Breast epithelium (tissue), 3 donors: ENCODE results near the gene DRD4.
"Not testable (repeated sequence)": the region's sequence is repeated elsewhere in the genome, so short reads cannot be mapped to it uniquely, and the experiment has no call there.

Source experiments
- POLR2A ChIP-seq: fragments of 450-650 bp; IDR thresholded peaks from one replicate; pipeline ENCODE4 v1.6.1; 2016; ENCODE audit warnings: antibody characterized with exemption, mild to moderate bottlenecking, moderate library complexity
- POLR2AphosphoS5 ChIP-seq, 3 donors: sonication (generic); formaldehyde crosslinking; IDR thresholded peaks; one replicate each; pipeline ENCODE4 v1.6.1; 2017; ENCODE audit warnings: antibody characterized with exemption in 3 of 3
- TF ChIP-seq, protein P1 (sequence below), 3 donors: fragments of 450-650 bp; IDR thresholded peaks; one replicate each; pipeline ENCODE4 v1.5.1; 2016 to 2017; ENCODE audit warnings: antibody characterized with exemption in 3 of 3, mild to moderate bottlenecking in 3 of 3, moderate library complexity in 3 of 3

- TF ChIP-seq POLR2A; POLR2AphosphoS5 (IDR thresholded peaks at IDR 0.05): not testable (repeated sequence)
- TF ChIP-seq, protein P1, sequence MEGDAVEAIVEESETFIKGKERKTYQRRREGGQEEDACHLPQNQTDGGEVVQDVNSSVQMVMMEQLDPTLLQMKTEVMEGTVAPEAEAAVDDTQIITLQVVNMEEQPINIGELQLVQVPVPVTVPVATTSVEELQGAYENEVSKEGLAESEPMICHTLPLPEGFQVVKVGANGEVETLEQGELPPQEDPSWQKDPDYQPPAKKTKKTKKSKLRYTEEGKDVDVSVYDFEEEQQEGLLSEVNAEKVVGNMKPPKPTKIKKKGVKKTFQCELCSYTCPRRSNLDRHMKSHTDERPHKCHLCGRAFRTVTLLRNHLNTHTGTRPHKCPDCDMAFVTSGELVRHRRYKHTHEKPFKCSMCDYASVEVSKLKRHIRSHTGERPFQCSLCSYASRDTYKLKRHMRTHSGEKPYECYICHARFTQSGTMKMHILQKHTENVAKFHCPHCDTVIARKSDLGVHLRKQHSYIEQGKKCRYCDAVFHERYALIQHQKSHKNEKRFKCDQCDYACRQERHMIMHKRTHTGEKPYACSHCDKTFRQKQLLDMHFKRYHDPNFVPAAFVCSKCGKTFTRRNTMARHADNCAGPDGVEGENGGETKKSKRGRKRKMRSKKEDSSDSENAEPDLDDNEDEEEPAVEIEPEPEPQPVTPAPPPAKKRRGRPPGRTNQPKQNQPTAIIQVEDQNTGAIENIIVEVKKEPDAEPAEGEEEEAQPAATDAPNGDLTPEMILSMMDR (IDR thresholded peaks at IDR 0.05): not testable (repeated sequence)
Measured at GRCh38 chr11:653136-653535, 16.1 kb downstream of the DRD4 start.
